ENCODE data around the gene C1QTNF8.
A peak's percentile ranks its signal among the peaks of the same experiment; 100 is the strongest.

The C1QTNF8 gene
- total RNA-seq: 0 to 0.06 (median 0) reads per million in 9 experiments

DNA sequence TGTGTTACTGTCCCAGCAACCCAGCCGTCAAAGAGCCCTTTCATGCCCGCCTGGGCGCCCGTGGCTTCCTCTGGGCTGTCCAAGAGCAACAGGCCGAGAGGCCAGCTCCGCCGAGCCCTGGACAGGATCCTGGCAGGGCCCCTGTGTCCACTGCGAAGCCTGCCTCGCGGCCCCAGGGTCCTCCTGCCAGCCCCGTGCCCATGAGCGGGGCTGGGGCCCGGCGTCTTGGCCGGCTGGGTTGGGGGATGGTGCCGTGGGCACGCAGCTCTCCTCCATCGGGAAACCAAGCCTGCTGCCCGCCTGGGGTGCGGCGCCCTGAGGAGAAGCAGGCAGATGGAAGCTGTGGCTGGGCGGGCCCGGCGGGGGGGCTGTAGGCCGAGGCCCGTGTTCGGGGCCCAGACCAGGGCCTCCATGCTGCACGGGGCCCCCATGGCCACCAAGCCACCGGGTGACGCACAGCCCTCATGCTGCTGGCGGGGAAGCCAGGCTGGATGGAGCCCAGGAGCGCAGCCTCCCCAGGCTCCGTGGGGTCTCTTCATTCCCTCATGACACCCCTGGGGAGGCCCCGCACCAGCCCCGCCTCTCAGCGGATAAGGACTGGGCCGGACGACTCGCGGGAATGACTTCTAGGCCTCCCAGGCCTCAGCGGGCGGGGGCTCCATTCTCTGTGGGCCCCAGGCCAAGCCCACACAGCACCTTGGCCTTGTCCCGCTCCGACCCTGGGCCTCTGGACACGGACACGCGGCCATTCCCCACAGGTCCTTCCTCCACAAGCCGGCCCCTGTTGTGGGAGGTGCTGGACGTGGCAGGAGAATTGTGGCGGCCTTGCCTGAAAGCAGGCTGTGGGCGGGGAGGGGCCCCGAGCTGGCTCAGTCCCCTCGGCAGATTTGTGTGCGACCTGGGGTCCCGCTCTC is at the start of gene C1QTNF8:
Gene C1QTNF8, minus strand, starts transcription at position 76 of the 914 bp plus-strand sequence. CDS start 1,322 bp downstream, outside the sequence.
- peaks cover 0 to 2% of the 10 kb centered on the region in 2 donors for H3K9me3 Mint-ChIP-seq
- no peak within 1 kb of the TSS for H3K4me3 Mint-ChIP-seq
- peaks cover 3% of the 10 kb centered on the region for H3K36me3 Mint-ChIP-seq (ENCODE audit: insufficient read depth)
- H3K27me3 Mint-ChIP-seq: no peaks in the 10 kb centered on the region
- no peak for ATAC-seq (replicated peaks)
- DNase-seq: no peak
- no peak within 1 kb of the TSS for H3K27ac Mint-ChIP-seq
- peaks cover 0 to 3% of the 10 kb centered on the region in 2 donors for H3K4me1 Mint-ChIP-seq (ENCODE audit: low read depth in 2 of 2)

DNA sequence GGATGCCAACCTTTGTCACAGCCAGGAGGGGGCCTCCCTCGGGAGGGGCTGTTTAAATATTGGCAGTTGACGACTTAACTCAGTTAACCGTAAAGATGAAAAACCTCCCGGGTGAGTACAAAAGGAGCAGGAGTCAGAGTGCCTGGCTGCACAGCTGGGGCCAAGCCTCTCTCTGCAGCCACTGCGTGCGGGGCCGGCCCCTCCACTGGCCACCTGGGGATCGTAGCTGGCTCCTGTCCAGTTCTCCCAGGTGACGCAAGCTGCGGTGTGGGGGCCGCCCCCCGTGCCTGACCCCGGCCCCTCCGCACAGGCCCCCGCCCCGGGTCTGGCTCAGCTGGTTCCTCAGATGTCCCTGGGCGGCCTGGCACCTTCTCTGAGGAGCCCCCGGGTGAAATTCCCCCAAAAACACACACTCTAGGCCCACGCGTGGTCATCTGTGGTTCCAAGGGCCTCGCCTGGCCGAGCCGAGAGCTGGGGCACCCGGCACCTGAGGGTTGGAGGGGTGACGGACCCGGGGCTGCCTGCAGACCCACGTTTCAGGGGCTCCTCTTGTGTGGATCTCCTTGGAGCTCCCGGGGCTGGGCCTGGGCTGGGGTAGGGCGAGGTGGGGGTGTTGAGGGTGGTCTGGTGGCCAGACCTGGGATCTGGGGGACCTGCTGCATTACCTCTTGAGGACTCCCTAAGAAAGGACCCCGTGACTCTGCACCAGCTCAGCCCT is 49.5 kb upstream of the C1QTNF8 start:
- Mint-ChIP-seq H3K4me1 (ENCODE audit: low read depth in 2 of 2) (peaks cover 0 to 1% of the 10 kb centered on the region in 2 donors), H3K27ac (no peak overlapping the region), H3K4me3 (no peak overlapping the region), H3K9me3 (peaks cover 0 to 2% of the 10 kb centered on the region in 2 donors), H3K27me3 (peaks cover 16 to 19% of the 10 kb centered on the region in 2 donors), H3K36me3 (ENCODE audit: insufficient read depth) (no peaks in the 10 kb centered on the region)
- DNase-seq: no peak
- no peak for ATAC-seq (replicated peaks)

GRCh38 chr16:1144476-1145382 is 48.7 kb upstream of the C1QTNF8 start:
- Mint-ChIP-seq H3K9me3 (peaks cover 0 to 2% of the 10 kb centered on the region in 2 donors), H3K4me1 (ENCODE audit: low read depth in 2 of 2) (peaks cover 0 to 1% of the 10 kb centered on the region in 2 donors), H3K27me3 (peaks cover 20 to 27% of the 10 kb centered on the region in 2 donors), H3K4me3 (no peak overlapping the region), H3K27ac (no peak overlapping the region), H3K36me3 (ENCODE audit: insufficient read depth) (no peaks in the 10 kb centered on the region)
- no peak for ATAC-seq (replicated peaks)
- DNase-seq: no peak

GRCh38 chr16:1143761-1144450 is 47.9 kb upstream of the C1QTNF8 start:
- ATAC-seq (replicated peaks) (no peak), DNase-seq (no peak)
- Mint-ChIP-seq H3K36me3 (ENCODE audit: insufficient read depth) (no peaks in the 10 kb centered on the region), H3K9me3 (no peaks in the 10 kb centered on the region), H3K27ac (no peak overlapping the region), H3K4me3 (no peak overlapping the region), H3K4me1 (ENCODE audit: low read depth in 2 of 2) (peaks cover 0 to 1% of the 10 kb centered on the region in 2 donors), H3K27me3 (peaks cover 20 to 36% of the 10 kb centered on the region in 2 donors)

GRCh38 chr16:1142911-1143310 is 46.9 kb upstream of the C1QTNF8 start:
- Mint-ChIP-seq H3K4me3 (no peak overlapping the region), H3K9me3 (no peaks in the 10 kb centered on the region), H3K36me3 (ENCODE audit: insufficient read depth) (no peaks in the 10 kb centered on the region), H3K27me3 (peaks cover 20 to 41% of the 10 kb centered on the region in 2 donors), H3K27ac (no peak overlapping the region), H3K4me1 (ENCODE audit: low read depth in 2 of 2) (peaks cover 0 to 1% of the 10 kb centered on the region in 2 donors)
- no peak for ATAC-seq (replicated peaks)
- DNase-seq: no peak

- Mint-ChIP-seq H3K4me1 (ENCODE audit: low read depth in 2 of 2) (peaks cover 0 to 1% of the 10 kb centered on the region in 2 donors), H3K4me3 (no peak overlapping the region), H3K27ac (peak overlapping the region in 1 of 2 donors; percentile 75)
These were observed 45.7 kb upstream of the C1QTNF8 start for GRCh38 chr16:1141716-1142115.

GRCh38 chr16:1141191-1141590 is 45.1 kb upstream of the C1QTNF8 start:
- no peak for ATAC-seq (replicated peaks)
- Mint-ChIP-seq H3K36me3 (ENCODE audit: insufficient read depth) (peaks cover 3% of the 10 kb centered on the region), H3K27me3 (peaks cover 20 to 41% of the 10 kb centered on the region in 2 donors), H3K4me3 (no peak overlapping the region), H3K4me1 (ENCODE audit: low read depth in 2 of 2) (peaks cover 0 to 1% of the 10 kb centered on the region in 2 donors), H3K27ac (no peak overlapping the region), H3K9me3 (no peaks in the 10 kb centered on the region)
- no peak for DNase-seq

More at GRCh38 chr16:1141716-1142115, 45.7 kb upstream of the C1QTNF8 start:
- no peaks in the 10 kb centered on the region for H3K9me3 Mint-ChIP-seq
- peaks cover 20 to 41% of the 10 kb centered on the region in 2 donors for H3K27me3 Mint-ChIP-seq
- no peak for ATAC-seq (replicated peaks)
- H3K36me3 Mint-ChIP-seq (ENCODE audit: insufficient read depth): peaks cover 2% of the 10 kb centered on the region
- no peak for DNase-seq

- peaks cover 20 to 41% of the 10 kb centered on the region in 2 donors for H3K27me3 Mint-ChIP-seq
- H3K9me3 Mint-ChIP-seq: no peaks in the 10 kb centered on the region
- H3K27ac Mint-ChIP-seq: no peak overlapping the region
- H3K4me3 Mint-ChIP-seq: no peak overlapping the region
- ATAC-seq (replicated peaks) (no peak), DNase-seq (no peak)
- peaks cover 3% of the 10 kb centered on the region for H3K36me3 Mint-ChIP-seq (ENCODE audit: insufficient read depth)
- H3K4me1 Mint-ChIP-seq (ENCODE audit: low read depth in 2 of 2): peaks cover 0 to 1% of the 10 kb centered on the region in 2 donors
These were observed 44.6 kb upstream of the C1QTNF8 start for GRCh38 chr16:1140582-1141162.

- Mint-ChIP-seq H3K36me3 (ENCODE audit: insufficient read depth) (peaks cover 3% of the 10 kb centered on the region), H3K27ac (no peak overlapping the region), H3K4me1 (ENCODE audit: low read depth in 2 of 2) (peaks cover 0 to 1% of the 10 kb centered on the region in 2 donors), H3K9me3 (no peaks in the 10 kb centered on the region), H3K4me3 (no peak overlapping the region), H3K27me3 (peaks cover 15 to 48% of the 10 kb centered on the region in 2 donors)
- DNase-seq: no peak
- ATAC-seq (replicated peaks): no peak
These were observed 41.6 kb upstream of the C1QTNF8 start for GRCh38 chr16:1137604-1138003.

GRCh38 chr16:1135459-1135825 is 39.4 kb upstream of the C1QTNF8 start:
- Mint-ChIP-seq H3K27me3 (peaks cover 2 to 43% of the 10 kb centered on the region in 2 donors), H3K9me3 (no peaks in the 10 kb centered on the region), H3K36me3 (ENCODE audit: insufficient read depth) (peaks cover 3% of the 10 kb centered on the region), H3K4me3 (no peak overlapping the region), H3K4me1 (ENCODE audit: low read depth in 2 of 2) (no peaks in the 10 kb centered on the region), H3K27ac (no peak overlapping the region)
- no peak for DNase-seq
- no peak for ATAC-seq (replicated peaks)

GRCh38 chr16:1134776-1135458 is 38.9 kb upstream of the C1QTNF8 start:
- peaks cover 3% of the 10 kb centered on the region for H3K36me3 Mint-ChIP-seq (ENCODE audit: insufficient read depth)
- H3K27me3 Mint-ChIP-seq: peaks cover 0 to 38% of the 10 kb centered on the region in 2 donors
- H3K9me3 Mint-ChIP-seq: no peaks in the 10 kb centered on the region
- no peaks in the 10 kb centered on the region for H3K4me1 Mint-ChIP-seq (ENCODE audit: low read depth in 2 of 2)
- DNase-seq: no peak
- H3K27ac Mint-ChIP-seq: no peak overlapping the region
- no peak for ATAC-seq (replicated peaks)
- H3K4me3 Mint-ChIP-seq: no peak overlapping the region

Data from effector memory CD8-positive, alpha-beta T cell (primary cell).